Stimulated activated CD4-positive, alpha-beta T cell treated with anti-CD3 and anti-CD28 coated beads, Interleukin-12 subunit alpha, Interleukin-12 subunit beta, amount 100 ng/mL, for 4 hours (primary cell): ENCODE results near the gene MYH4.

Experiments used
- DNase-seq: peaks from one replicate; pipeline ENCODE4 v3.0.0-alpha.2; 2020

MYH4 gene

DNA sequence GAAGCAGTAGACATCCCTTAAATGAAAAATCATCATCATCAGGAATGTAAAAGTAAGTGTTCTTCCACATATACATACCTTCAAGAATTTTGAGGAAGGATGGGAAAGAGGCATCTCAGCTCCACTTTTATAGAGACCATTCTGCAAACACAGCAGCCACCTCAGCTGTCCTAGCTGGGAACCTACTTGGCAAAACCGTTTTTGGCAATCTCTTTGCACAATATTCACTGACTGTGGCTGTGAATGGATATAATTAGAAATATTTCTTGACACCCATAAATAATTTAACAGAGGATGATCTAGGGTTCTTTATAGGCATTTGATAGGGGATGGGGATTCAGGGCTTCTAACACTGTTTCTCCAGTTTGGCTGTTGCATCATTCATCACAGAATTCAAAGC is at the start of gene MYH4:
Gene MYH4, minus strand, starts transcription at position 101 of the 400 bp plus-strand sequence. CDS start 2,814 bp downstream, outside the sequence.
- DNase-seq = no peak

DNA sequence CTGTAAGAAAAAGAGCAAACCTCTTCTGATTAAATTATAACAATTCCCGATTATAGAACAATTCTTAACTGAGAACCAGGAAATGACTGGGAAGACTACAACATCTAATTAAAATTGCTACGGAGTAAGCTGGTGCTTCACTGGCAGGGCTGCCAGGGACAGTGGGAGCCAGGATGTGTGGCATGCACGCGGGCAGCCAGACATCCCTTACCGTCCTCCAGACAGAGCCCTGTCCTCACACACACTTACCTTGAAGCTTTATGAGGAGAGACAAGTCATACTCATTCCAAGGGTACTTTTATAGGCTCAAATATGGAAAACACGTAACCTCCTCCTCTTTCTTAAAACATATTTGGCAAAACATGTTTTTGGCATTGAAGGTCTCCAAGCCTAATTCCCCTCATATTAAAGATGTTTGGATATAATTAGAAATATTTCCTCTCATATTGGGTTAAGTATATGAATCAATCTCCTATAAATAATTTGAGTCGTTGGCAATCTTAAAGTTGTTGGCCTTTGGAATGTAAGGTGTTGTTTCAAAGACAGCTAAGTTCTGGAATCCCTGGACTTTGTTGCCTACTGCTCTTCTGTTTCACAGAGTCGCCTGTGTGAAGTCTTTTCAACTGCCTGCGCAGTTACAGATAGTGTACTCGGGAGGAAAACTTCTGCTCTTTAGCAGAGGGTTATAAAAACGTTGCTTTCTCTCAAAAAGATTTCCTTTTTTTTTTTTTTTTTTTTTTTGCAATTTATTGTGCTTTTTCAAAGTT is 49.1 kb upstream of the MYH4 start, which contains the start of gene MYH1:
Gene MYH1, minus strand, starts transcription at position 272 of the 767 bp plus-strand sequence. CDS start 1,900 bp downstream, outside the sequence.
- DNase-seq = no peak

DNA sequence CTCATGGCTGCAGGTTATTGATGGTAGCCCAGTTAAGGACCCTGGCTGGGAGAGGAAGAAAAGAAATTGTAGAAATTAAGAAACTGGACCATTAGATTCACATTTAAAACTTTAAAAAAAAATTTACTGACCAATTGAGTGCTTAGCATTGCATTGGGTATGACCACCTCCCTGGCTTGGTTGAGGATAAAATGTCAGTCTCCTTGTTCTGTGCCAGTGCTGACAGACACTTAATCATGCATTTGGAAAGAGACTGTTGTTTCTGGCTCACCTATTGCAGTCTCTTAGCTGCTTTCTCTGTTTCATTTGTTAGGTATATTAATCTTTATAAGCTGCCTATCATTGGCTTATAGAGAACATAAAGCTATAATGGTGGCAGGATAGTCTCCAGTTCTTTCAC is 47.3 kb upstream of the MYH4 start:
- no peak for DNase-seq

DNA sequence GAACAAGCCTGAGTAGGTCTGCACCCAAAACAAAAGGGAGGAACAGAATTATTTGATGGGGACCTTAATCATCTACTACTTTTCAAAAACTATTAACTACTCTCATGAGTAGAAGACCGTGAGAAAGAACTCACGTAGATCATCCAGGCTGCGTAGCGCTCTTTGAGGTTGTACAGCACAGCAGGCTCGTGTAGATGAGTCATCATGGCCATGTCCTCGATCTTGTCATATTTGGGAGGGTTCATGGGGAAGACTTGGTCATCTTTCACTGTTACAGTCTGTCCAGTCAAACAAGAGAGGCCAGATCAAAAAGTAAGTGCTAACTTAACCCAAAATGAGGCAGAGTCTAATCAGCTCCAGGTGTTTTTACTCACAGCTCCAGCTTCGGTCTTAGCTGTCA is 46.7 kb upstream of the MYH4 start:
- DNase-seq = no peak

DNA sequence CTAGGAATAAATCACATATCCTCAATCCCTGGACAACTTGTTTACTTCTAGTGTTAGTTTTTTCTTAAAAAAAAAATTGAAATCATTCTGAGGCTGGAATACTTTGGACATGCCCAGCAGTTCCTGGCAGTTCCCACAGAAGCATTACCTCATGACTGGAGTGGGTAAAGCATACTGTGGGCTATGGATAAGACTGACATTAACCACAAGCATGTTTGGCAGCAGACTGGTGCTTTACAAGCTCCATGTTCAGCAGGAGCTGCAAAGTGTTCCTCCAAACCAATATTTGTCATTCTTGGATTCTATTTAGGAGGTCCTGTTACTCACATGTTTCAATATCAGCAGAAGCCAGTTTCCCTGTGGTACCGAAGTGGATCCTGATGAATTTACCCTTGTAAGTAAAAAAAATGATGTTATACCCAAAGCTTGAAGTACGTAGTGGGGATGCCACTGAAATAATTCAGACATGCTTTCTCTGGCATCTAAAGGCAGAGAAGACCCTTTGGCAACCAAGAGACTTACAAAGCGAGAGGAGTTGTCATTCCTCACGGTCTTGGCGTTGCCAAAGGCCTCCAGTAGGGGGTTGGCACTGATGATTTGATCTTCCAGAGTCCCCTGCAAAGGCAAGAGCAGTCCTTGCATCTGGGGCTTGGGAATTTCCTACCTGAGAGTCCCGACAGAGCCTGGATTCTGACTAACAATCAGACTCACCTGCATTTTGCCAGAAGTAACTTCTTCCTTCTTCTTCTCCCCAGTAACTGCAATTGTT is 44.1 kb upstream of the MYH4 start:
- DNase-seq = no peak

DNA sequence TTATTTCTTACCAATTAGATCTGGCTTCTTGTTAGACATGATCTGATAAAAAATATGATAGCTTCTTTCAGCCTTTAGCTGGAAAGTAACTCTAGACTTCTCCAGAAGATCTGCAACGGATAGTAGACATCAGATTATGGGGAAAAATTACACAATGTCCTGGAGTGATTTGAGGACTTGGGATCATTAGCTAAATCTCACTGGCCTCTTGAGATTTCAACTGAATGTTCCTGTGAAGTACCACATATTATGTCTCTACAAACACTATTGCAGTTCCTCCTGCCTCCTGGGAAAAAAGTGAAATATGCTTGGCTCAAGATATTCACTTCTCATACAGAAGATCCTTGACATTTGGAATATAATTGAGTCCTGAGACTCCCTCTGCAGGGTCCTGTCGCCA is 43.5 kb upstream of the MYH4 start:
- no peak for DNase-seq

DNA sequence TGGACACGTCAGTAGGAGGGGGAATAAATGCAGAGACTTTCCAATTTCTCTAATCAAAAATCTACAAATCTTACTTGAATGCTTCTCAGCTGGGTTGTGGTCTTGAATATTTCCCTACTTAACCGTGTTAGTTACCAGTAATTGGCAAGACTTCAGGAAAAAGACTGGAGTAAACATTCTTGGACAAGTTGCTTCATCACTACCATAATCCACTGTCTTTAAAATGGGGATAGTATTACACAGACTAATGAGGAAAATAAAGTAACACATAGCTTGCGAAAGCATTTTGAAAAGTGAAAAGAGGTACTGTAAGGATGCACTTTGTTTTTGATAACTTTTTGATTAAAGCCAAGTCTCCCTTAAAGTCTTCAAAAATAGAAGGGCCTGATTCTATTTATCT is 30.6 kb upstream of the MYH4 start:
- DNase-seq = no peak

DNA sequence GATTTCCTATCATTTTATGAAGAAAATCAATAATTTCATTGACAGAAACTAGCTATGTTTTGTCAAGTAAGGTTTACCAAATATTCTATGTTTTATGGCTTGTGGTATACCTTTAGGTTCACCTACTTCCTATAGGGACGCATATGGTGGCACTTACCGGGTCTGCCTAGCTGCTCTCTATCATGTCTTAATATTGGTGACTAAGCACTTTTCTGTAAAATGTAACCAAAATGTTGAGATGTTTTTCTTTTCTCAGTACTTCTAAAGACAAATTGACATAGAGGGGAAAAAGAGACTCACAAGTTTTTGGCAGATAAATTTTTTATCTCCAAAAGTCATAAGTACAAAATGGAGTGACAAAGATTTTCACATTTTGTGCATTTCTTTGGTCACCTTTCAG is 22.6 kb upstream of the MYH4 start:
- DNase-seq = no peak

DNA sequence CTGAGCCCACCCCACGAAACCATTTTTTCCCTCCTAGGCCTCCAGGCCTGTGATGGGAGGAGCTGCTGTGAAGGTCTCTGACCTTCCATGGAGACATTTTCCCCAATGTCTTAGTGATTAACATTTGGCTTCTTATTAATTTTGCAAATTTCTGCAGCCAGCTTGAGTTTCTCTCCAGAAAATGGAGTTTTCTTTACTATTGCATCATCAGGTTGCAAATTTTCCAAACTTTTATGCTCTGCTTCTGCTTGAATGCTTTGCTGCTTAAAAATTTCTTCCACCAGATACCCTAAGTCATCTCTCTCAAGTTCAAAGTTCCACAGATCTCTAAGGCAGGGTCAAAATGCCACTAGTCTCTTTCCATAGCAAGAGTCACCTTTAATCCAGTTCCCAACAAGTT is 12.9 kb upstream of the MYH4 start:
- no peak for DNase-seq

DNA sequence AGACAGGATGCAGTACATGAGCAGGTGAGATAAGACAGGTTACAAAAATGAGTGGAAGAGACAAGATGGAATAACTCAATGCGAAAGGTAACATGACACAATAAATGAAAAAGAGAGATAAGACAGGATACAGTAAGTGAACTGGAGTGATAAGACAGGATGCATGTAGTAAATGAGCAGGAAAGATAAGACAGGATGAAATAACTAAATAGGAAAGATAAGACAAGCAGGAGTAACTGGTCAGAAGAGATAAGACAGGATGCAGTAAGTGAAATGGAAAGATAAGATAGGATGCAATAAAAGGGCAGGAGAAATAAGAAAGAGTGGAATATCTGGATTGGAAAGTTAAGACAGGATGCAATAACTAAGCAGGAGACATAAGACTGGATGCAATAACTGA is 8.3 kb upstream of the MYH4 start:
- no peak for DNase-seq

DNA sequence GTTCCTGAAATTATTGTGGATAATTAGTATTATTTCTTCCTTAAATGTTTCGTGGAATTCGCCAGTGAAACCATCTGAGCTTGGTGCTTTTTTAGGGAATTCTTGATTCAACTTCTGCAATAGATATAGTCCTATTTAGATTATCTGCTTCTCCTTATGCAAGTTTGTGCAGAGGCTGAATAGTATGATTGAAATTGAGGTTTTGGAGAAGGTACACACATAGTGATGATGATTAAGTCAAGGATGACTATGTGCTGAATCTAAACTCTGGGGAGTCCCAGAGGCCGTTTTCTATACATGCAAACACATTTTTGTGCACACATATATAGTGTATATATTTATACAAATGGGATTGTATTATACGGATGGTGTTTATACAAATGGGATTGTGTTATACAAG is 5.2 kb upstream of the MYH4 start:
- DNase-seq = no peak

DNA sequence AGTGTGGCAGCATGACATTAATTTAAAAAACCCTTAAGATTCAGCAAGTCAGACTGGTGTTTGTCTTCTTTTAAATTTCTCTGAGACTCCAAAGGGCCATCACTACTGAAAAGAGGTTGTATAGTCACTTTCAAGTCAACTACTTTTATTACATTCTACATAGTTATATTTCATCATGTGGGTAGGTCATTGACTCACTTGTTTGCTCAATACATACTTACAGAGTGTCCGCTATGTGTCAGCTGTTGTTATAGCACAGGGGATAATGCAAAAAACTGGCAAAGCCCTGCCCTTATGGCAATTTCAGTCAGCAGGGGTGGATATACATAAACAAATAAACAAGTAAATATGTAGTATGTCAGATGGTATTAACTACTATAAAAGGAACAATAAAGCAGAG is 2.5 kb upstream of the MYH4 start:
- no peak for DNase-seq

DNA sequence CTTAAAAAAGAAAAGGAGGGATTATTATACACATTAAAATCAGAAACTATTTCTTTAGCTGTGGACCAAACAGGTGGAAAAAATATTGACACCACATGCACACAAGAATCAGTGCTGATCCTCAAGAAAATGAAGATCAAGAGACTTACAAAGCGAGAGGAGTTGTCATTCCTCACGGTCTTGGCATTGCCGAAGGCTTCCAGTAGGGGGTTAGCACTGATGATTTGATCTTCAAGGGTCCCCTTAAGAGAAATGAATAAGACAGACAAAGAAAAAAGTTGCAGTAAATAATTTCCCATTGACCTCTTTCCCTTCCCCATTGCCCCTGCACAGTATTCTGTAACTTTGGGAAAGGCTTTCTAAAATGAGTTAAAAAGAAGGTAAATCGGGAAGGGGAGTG is 6.0 kb downstream of the MYH4 start:
- DNase-seq = no peak

DNA sequence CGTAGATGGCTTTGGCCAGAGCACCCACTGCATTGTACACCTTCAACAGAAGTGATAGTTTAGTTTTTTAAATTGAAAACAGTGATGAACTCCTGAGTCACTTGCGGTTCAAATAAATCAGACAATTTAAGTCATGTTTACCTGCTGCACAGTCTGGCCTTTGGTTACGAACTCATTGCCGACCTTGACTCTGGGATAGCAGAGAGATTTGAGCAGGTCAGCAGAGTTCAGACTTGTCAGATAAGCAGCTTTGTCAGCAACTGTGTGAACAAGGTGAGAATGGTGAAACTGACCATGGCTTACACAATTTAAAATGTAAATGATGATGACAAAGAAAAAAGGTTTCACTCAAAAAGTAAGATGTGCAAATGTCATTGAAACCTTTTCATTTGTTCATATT is 9.3 kb downstream of the MYH4 start:
- DNase-seq = no peak

DNA sequence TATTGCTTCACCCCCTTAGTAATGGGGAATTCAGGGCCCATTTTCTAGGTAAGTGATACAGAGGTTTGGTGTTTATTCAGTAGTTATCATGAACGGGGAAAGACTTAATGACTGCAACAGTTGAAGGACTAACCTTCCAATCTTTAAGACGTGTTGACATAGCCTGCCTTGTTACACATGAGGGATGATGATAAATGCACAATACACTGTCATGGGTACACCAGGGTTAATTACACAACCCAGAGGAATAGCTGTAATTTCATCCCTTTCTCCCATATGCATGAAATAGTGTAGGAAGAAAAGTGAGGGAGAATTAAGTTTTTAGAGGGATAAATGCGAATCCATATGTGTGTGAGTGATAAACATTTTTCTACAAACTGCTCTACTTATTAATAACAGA is 10.7 kb downstream of the MYH4 start:
- no peak for DNase-seq

DNA sequence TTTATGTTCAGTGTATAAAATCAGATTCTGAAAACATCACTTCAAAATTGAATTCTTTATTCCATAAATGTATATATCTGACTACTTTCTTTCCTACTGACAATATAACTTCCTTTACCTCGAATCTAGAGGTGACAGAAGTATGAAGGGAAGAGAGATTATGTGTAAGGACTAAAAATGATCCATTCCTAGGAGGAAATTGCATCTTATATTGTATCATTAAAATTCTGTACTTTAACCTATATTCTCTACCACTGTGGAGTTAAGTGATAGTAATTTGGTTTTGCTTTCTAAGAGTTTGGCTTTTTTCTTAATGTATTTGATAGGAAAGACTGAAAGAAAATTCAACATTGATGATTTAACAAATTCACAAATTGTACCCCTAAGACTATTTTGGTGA is 11.4 kb downstream of the MYH4 start:
- DNase-seq = no peak

DNA sequence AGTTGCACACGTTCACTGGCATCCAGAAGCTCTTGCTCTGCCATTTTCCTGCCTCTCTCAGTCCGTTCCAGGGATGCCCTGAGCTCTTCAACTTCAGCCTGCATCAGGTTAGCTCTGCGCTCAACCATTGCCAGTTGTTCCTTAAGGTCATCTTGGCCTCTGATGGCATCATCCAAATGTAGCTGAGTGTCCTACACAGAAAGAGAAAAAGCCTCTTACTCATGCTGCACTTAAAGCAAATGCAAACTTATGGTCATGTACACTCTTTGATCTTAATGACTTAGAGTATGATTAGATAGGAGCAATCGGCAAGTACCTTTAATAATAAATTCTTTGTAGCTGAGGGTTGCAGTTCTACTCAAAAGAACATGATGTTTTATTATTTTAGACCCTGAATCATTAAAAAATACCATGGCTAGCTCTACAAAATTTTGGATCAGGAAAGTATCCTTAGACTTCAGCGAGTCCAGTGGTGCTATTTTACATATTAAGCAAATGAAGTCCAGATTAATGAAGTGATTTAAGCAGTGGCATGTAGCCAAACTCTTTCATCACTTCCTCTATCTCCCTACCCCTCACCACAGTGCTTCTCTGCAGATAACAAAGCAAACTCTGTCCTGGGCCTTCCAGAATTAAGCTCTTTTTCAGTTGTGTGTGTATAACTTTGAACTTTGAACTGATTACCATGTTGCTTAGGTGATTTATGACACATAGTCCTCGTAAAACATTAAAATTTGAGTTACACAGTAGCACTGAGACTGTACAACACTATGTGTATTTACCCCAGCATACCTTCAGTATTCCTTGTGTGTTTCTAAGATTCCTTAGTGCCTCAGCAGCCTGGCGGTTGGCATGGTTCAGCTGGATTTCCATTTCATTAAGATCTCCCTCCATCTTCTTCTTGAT is 22.1 kb downstream of the MYH4 start:
- no peak for DNase-seq

DNA sequence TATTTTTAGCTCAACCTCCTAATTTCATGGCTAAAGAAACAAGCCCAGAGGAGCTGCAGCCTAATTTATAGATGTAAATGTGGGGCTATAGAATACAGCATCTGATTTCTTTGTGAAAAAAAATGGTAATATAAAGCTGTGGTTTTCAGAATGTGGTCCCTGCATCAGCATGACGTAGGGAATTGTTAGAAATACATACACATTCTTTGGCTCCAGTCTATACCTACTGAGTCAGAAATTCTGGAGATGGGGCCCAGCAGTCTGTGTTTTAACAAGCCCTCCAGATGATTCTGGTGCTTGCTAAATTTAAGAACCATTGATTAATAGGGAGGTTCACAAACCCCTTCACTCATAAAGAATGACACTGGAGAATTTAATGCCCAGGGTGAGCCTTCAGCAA is 29.5 kb downstream of the MYH4 start:
- no peak for DNase-seq

DNA sequence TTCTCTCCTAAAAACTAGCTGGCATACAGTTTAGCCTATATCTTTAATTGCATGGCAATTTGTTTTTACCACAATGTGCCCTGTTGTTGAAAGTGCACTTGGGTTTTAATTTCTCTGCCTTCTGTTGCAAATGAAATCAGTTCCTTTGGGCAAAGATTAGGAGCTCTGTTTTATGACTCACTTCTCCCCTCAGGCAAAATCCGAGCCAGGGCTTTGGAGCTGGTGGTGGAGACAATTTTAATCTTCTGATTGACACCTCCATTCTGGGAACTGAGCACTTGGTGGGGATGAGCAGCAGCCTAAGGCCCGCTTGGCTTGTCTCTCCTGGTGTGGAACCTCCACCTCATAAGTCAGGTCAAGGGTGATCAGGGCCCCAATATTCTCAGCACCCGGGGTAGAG is 34.3 kb downstream of the MYH4 start:
- DNase-seq = no peak

DNA sequence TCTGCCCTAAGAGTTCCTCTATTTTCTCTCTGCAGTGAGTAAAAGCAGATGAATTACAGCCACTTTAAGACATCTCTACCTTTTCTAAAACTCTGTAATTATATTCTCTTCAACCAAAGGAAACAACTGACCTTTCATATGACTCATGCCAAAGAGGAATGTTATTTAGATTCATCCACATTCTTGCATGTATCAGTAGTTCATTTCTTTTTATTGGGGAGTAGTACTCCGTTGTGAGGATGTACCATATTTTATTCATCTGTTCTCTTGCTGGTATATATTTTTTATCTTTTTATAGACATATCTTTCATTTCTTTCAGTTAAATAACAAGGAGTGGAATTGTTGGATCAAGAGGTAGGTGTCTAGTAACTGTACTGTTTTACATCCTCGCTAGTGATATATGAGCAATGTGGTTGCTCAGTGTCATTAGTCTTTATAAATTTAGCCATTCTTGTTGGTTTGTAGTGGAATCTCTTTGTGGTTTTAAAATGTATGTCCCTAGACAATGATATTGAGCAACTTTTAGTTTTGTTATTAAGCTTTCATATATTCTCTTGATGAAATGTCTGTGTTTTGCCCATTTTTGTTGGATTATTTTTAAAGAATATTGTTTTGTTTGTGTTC is 39.8 kb downstream of the MYH4 start:
- no peak for DNase-seq

DNA sequence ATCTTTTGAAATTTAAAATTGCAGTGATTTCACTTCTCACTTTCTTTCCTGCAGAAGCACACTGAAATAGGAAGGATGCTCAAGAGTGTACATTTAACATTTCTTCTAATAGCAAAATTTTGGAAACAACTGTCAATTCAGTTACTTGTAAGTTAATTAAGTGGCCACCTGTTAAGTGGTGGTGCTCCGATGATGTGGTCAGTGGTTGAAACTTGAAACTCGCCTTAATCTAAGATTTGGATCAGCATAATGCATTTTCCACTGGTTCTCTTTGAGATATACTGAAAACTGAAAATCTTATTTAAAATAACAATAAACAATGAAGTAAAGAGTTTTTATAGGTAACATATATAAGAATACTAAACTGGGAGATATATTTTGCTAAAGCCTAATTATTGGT is 40.6 kb downstream of the MYH4 start:
- DNase-seq = no peak

DNA sequence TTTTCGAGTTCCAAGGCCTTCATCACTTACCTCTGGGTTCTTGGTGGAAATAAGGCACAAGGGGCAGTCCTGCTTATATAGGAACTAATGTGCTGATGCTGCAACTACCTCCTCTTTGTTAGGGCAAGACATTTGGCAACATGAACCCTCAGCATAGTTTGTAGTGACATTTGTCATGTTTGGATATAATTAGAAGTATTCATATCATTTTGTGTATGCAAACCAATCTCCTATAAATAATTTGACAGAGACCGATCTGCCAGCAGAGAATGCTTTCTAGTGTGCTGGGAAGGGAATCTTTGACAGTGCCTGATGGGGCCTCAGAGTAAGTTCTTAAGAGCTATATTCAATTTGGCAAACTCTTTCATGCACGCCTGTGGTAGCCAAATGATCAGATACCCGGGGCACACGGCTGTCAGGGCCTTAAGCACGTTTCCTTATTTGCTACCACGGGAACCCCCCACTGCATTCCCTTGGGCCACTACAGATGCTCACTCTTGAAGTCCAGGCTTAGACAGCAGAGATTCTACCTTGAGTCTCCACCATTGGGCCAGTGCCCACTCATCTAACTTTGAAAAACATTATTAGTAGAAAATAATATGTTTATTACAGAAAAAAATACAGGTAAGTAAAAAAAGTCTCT is 47.3 kb downstream of the MYH4 start, which contains the start of gene MYH8:
Gene MYH8, minus strand, starts transcription at position 51 of the 643 bp plus-strand sequence. CDS start 1,723 bp downstream, outside the sequence.
- no peak for DNase-seq
